PC-9 (cell line): Measurements from ENCODE around the gene FKBP5. TPM values are rescaled to one million over a fixed set of nuclear protein-coding genes. Genes with fewer than 3 reads are reported as not detected.

ENCODE experiments used
- BruUV-seq: library from RNA; stranded (reverse); fragments of 400-500 nt; replicated peaks from 2 replicates; lab custom pipeline; 2021; lab: Mats Ljungman, UMichigan
- CTCF ChIA-PET: fragments of 300-600 bp; sonication (Branson Sonifier 250); formaldehyde crosslinking; loops from one replicate; lab custom pipeline; 2022; ENCODE audit warnings: antibody characterized with exemption; lab: Charles Lee
- POLR2A ChIA-PET: fragments of 300-600 bp; sonication (Branson Sonifier 250); formaldehyde crosslinking; loops from one replicate; lab custom pipeline; 2022; ENCODE audit warnings: antibody characterized with exemption; ENCODE audit not compliant: unreplicated experiment; lab: Charles Lee
- DNase-seq, 2 experiments: peaks; one replicate each; pipeline versions ENCODE4 v3.0.0 to v3.0.0-alpha.2; 2015 to 2022; ENCODE audit warnings: mixed read lengths in 1 of 2
- H2AFZ ChIP-seq: fragments of 200-600 bp; sonication (generic); 2 replicates; pipeline ENCODE4 v1.8.1; 2017; ENCODE audit warnings: antibody characterized with exemption
- H3F3A ChIP-seq: fragments of 200-600 bp; sonication (generic); 2 replicates; pipeline ENCODE4 v1.8.1; 2017; ENCODE audit warnings: antibody characterized with exemption, mild to moderate bottlenecking, low read depth; ENCODE audit not compliant: insufficient read depth
- H3K27ac ChIP-seq: fragments of 200-600 bp; sonication (generic); 2 replicates; pipeline ENCODE4 v1.6.1; 2016; ENCODE audit warnings: mixed run types
- H3K27me3 ChIP-seq: fragments of 200-600 bp; sonication (generic); 2 replicates; pipeline ENCODE4 v1.6.1; 2016; ENCODE audit warnings: low read depth, mixed run types; ENCODE audit not compliant: insufficient read depth
- H3K36me3 ChIP-seq: fragments of 200-600 bp; sonication (generic); 2 replicates; pipeline ENCODE4 v1.6.1; 2016; ENCODE audit warnings: low read depth, mixed run types
- H3K4me1 ChIP-seq: fragments of 200-600 bp; sonication (generic); replicated peaks from 2 replicates; pipeline ENCODE4 v1.6.1; 2016; ENCODE audit warnings: mixed run types; ENCODE audit not compliant: insufficient read depth
- H3K4me2 ChIP-seq: fragments of 200-600 bp; sonication (generic); 2 replicates; pipeline ENCODE4 v1.6.1; 2017; ENCODE audit warnings: mixed run types
- H3K4me3 ChIP-seq: fragments of 200-600 bp; sonication (generic); 2 replicates; pipeline ENCODE4 v1.6.1; 2016; ENCODE audit warnings: mixed run types
- H3K79me2 ChIP-seq: fragments of 200-600 bp; sonication (generic); 2 replicates; pipeline ENCODE4 v1.6.1; 2017; ENCODE audit warnings: low read depth, mixed run types
- H3K9me2 ChIP-seq: fragments of 200-600 bp; sonication (generic); 2 replicates; pipeline ENCODE4 v1.8.1; 2017; ENCODE audit warnings: mild to moderate bottlenecking; ENCODE audit not compliant: insufficient read depth
- H3K9me3 ChIP-seq: fragments of 200-600 bp; sonication (generic); 2 replicates; pipeline ENCODE4 v1.8.1; 2016; ENCODE audit warnings: low read depth; ENCODE audit not compliant: insufficient read depth
- H4K20me1 ChIP-seq: fragments of 200-600 bp; sonication (generic); 2 replicates; pipeline ENCODE4 v1.8.1; 2017; ENCODE audit not compliant: insufficient read depth
- CTCF ChIP-seq: fragments of 200-600 bp; sonication (generic); conservative IDR thresholded peaks from 2 replicates; pipeline ENCODE4 v1.6.1; 2017; ENCODE audit warnings: mixed run types, antibody characterized with exemption, mild to moderate bottlenecking, moderate library complexity
- EZH2 ChIP-seq: fragments of 200-600 bp; sonication (generic); IDR thresholded peaks from 2 replicates; pipeline ENCODE4 v1.8.0; 2017; ENCODE audit warnings: antibody characterized with exemption, low read depth
- intact Hi-C: fragments of 100-400 bp; cut with micrococcal nuclease; formaldehyde crosslinking; loops from one replicate; pipeline ENCODE4 v1.10.0; 2022; ENCODE audit not compliant: unreplicated experiment
- total RNA-seq: library from RNA; stranded (reverse); gene quantifications from 2 replicates; pipeline ENCODE4 v1.2.3, GENCODE V29; 2021

The FKBP5 gene
- total RNA-seq, 1 experiment from 2014 or later, result 5.0 TPM

- Histone ChIP-seq H2AFZ (no peak overlapping the region), H3K4me1 (no peaks in the 10 kb centered on the region), H4K20me1 (no peaks in the 10 kb centered on the region), H3K4me2 (no peak overlapping the region), H3F3A (0 out of 2 replicates have a peak, but pooled peaks cover 11% of the 10 kb centered on the region), H3K79me2 (no peaks in the 10 kb centered on the region), H3K4me3 (no peak overlapping the region), H3K9me3 (no peaks in the 10 kb centered on the region), H3K27ac (no peak overlapping the region), H3K9me2 (no peaks in the 10 kb centered on the region), H3K27me3 (no peaks in the 10 kb centered on the region), H3K36me3 (no peaks in the 10 kb centered on the region)
- no peak for DNase-seq
- ChIA-PET CTCF (no interaction called here), POLR2A (interaction anchor here (0.7 kb wide), 1 partner anchor 76 kb away, joined by 6 read pairs; no protein-coding TSS in a partner anchor)
- TF ChIP-seq CTCF (no peak), EZH2 (no peak)
- intact Hi-C loops, result no loop called here
- BruUV-seq, result no TSS peak
Observed at GRCh38 chr6:35664945-35665344, 23.8 kb downstream of the FKBP5 start.

- H3K27ac ChIP-seq, result no peak overlapping the region
- no peak for TF ChIP-seq EZH2
- no peak for TF ChIP-seq CTCF
- intact Hi-C loops, result no loop called here
- H3K4me2 ChIP-seq, result no peak overlapping the region
- CTCF ChIA-PET, result interaction anchor here (0.6 kb wide), 1 partner anchor 53 kb away, joined by 3 read pairs; no protein-coding TSS in a partner anchor
- no peaks in the 10 kb centered on the region for H3K79me2 ChIP-seq
- no peaks in the 10 kb centered on the region for H4K20me1 ChIP-seq
- H3K36me3 ChIP-seq, result no peaks in the 10 kb centered on the region
- H2AFZ ChIP-seq, result no peak overlapping the region
- H3K9me2 ChIP-seq, result no peaks in the 10 kb centered on the region
- POLR2A ChIA-PET, result no interaction called here
- no peaks in the 10 kb centered on the region for H3K27me3 ChIP-seq
- no peaks in the 10 kb centered on the region for H3K4me1 ChIP-seq
- 0 out of 2 replicates have a peak, but pooled peaks cover 5% of the 10 kb centered on the region for H3F3A ChIP-seq
- BruUV-seq, result no TSS peak
- DNase-seq, result no peak
- no peaks in the 10 kb centered on the region for H3K9me3 ChIP-seq
- H3K4me3 ChIP-seq, result no peak overlapping the region
Observed at GRCh38 chr6:35663447-35664235, 25.1 kb downstream of the FKBP5 start.

- H4K20me1 ChIP-seq, result no peaks in the 10 kb centered on the region
- no peak for DNase-seq
- TF ChIP-seq EZH2 (no peak), CTCF (no peak)
- ChIA-PET CTCF (interaction anchor here (0.6 kb wide), 2 partner anchors 54 to 60 kb away, joined by 3 read pairs; no protein-coding TSS in a partner anchor), POLR2A (no interaction called here)
- H3K36me3 ChIP-seq, result no peaks in the 10 kb centered on the region
- no peaks in the 10 kb centered on the region for H3K4me1 ChIP-seq
- H3K9me2 ChIP-seq, result no peaks in the 10 kb centered on the region
- no peaks in the 10 kb centered on the region for H3K79me2 ChIP-seq
- H3F3A ChIP-seq, result 0 out of 2 replicates have a peak, but pooled peaks cover 5% of the 10 kb centered on the region
- H2AFZ ChIP-seq, result no peak overlapping the region
- H3K4me3 ChIP-seq, result no peak overlapping the region
- H3K4me2 ChIP-seq, result no peak overlapping the region
- no TSS peak for BruUV-seq
- H3K9me3 ChIP-seq, result no peaks in the 10 kb centered on the region
- intact Hi-C loops, result no loop called here
- H3K27ac ChIP-seq, result no peak overlapping the region
- no peaks in the 10 kb centered on the region for H3K27me3 ChIP-seq
Observed at GRCh38 chr6:35662999-35663398, 25.7 kb downstream of the FKBP5 start.
